Esophagus muscularis mucosa (tissue), 4 donors: Measurements from ENCODE around the gene IGSF23. TPM values are rescaled to one million over a fixed set of nuclear protein-coding genes. Genes with fewer than 3 reads are reported as not detected.

Source experiments
- DNase-seq: peaks from one replicate; pipeline ENCODE4 v3.0.0-alpha.2; 2017; ENCODE audit errors: extremely low spot score
- H3K27ac ChIP-seq, 4 donors: fragments of 200-600 bp; sonication (generic); replicated peaks in 1 of 4; 1 replicate in 3 of 4; 2 replicates in 1 of 4; pipeline ENCODE4 v1.5.1; 2016 to 2019; ENCODE audit warnings: mild to moderate bottlenecking in 1 of 4
- H3K27me3 ChIP-seq, 4 donors: fragments of 200-600 bp; sonication (generic); one replicate each; pipeline versions ENCODE4 v1.5.1 to v1.6.0; 2016 to 2019
- H3K36me3 ChIP-seq, 4 donors: fragments of 200-600 bp; sonication (generic); one replicate each; pipeline ENCODE4 v1.5.1; 2016 to 2019
- H3K4me1 ChIP-seq, 4 donors: fragments of 200-600 bp; sonication (generic); one replicate each; pipeline ENCODE4 v1.5.1; 2016 to 2019
- H3K4me3 ChIP-seq, 4 donors: fragments of 200-600 bp; sonication (generic); 1 replicate in 2 of 4; 2 replicates in 2 of 4; pipeline ENCODE4 v1.5.1; 2016 to 2019; ENCODE audit warnings: mild to moderate bottlenecking in 4 of 4, moderate library complexity in 1 of 4
- H3K9me3 ChIP-seq, 4 donors: fragments of 200-600 bp; sonication (generic); 1 replicate in 3 of 4; 2 replicates in 1 of 4; pipeline ENCODE4 v1.5.1; 2016 to 2019
- EP300 ChIP-seq: sonication (generic); formaldehyde crosslinking; IDR thresholded peaks from one replicate; pipeline ENCODE4 v1.6.1; 2017; ENCODE audit warnings: antibody characterized with exemption
- POLR2A ChIP-seq: fragments of 450-650 bp; IDR thresholded peaks from one replicate; pipeline ENCODE4 v1.6.1; 2017; ENCODE audit warnings: antibody characterized with exemption, moderate library complexity, mild to moderate bottlenecking, low read depth
- POLR2AphosphoS5 ChIP-seq, 2 donors: sonication (generic); formaldehyde crosslinking; IDR thresholded peaks; one replicate each; pipeline ENCODE4 v1.6.1; 2017; ENCODE audit warnings: antibody characterized with exemption in 2 of 2
- WGBS: methylation state at CpG from one replicate; pipeline ENCODE4 v1.1.5; 2018; 5-methylcytosine and 5-hydroxymethylcytosine counted together
- intact Hi-C: fragments of 100-400 bp; cut with DNase I; formaldehyde crosslinking; loops from one replicate; pipeline ENCODE4 v1.15.1; 2023
- total RNA-seq, 4 donors: library from RNA; depleted of rRNA; stranded (reverse); fragments of >200 nt; gene quantifications; one replicate each; pipeline versions ENCODE4 v1.1.0 to v1.2.1, GENCODE V29; 2016
- TF ChIP-seq, protein P1 (sequence below), 3 experiments: fragments of 200-600 bp in 2 of 3; fragments of 450-650 bp in 1 of 3; sonication (generic) in 2 of 3; IDR thresholded peaks; one replicate each; pipeline ENCODE4 v1.5.1; 2017 to 2019; ENCODE audit warnings: antibody characterized with exemption in 3 of 3, mild to moderate bottlenecking in 2 of 3, moderate library complexity in 1 of 3

Gene IGSF23
- total RNA-seq, 4 donors from 2014 or later: not detected

GRCh38 chr19:44645407-44646048 lies 32.2 kb downstream of the IGSF23 start:
- Histone ChIP-seq H3K9me3 (no peaks in the 10 kb centered on the region), H3K27me3 (no peaks in the 10 kb centered on the region), H3K4me1 (peaks cover 37 to 48% (median 42%) of the 10 kb centered on the region in 4 donors), H3K27ac (peak overlapping the region in 1 of 4 donors; percentile 7), H3K4me3 (no peak overlapping the region), H3K36me3 (peaks cover 5 to 37% (median 31%) of the 10 kb centered on the region in 4 donors)
- DNase-seq: no peak
- intact Hi-C loops: no loop called here
- TF ChIP-seq EP300: no peak
- TF ChIP-seq, protein P1, sequence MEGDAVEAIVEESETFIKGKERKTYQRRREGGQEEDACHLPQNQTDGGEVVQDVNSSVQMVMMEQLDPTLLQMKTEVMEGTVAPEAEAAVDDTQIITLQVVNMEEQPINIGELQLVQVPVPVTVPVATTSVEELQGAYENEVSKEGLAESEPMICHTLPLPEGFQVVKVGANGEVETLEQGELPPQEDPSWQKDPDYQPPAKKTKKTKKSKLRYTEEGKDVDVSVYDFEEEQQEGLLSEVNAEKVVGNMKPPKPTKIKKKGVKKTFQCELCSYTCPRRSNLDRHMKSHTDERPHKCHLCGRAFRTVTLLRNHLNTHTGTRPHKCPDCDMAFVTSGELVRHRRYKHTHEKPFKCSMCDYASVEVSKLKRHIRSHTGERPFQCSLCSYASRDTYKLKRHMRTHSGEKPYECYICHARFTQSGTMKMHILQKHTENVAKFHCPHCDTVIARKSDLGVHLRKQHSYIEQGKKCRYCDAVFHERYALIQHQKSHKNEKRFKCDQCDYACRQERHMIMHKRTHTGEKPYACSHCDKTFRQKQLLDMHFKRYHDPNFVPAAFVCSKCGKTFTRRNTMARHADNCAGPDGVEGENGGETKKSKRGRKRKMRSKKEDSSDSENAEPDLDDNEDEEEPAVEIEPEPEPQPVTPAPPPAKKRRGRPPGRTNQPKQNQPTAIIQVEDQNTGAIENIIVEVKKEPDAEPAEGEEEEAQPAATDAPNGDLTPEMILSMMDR (IDR thresholded peaks at IDR 0.05): no peak
- TF ChIP-seq POLR2A: no peak
- TF ChIP-seq POLR2AphosphoS5 (IDR thresholded peaks at IDR 0.05): no peak
- 84% methylated on average over 8 of the region's 8 CpGs for WGBS

DNA sequence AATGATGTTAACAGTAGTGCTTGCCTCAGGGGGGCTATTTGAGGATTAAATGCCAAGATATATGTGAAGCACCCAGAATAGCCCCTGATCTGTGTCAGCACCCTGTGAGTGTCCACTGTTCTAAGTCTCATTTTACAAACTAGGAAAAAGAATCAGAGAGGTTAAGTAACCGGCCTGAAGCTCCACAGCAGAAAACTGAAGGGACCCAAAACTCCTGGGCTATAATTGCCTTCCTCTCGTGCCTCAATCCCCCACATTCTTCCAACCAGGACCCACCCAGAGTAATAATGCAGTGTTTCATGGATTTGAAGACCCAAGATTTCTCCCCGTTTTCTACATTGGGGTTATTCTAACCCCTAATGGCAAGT lies 32.7 kb downstream of the IGSF23 start:
- intact Hi-C loops: no loop called here
- Histone ChIP-seq H3K36me3 (peaks cover 10 to 42% (median 36%) of the 10 kb centered on the region in 4 donors), H3K27ac (peak overlapping the region in 1 of 4 donors; percentile 7), H3K4me1 (peaks cover 37 to 48% (median 42%) of the 10 kb centered on the region in 4 donors), H3K4me3 (no peak overlapping the region), H3K9me3 (no peaks in the 10 kb centered on the region), H3K27me3 (no peaks in the 10 kb centered on the region)
- 97% methylated on average over 3 of the region's 3 CpGs for WGBS
- DNase-seq: no peak
- TF ChIP-seq EP300 (no peak), POLR2AphosphoS5 (IDR thresholded peaks at IDR 0.05) (no peak), POLR2A (no peak)
- TF ChIP-seq, protein P1 (IDR thresholded peaks at IDR 0.05): no peak

GRCh38 chr19:44647144-44647543 lies 33.8 kb downstream of the IGSF23 start:
- no peaks in the 10 kb centered on the region for H3K9me3 ChIP-seq
- H3K27ac ChIP-seq: peak overlapping the region in 3 of 4 donors; percentile 34 to 55 (median 38)
- WGBS: 35% methylated on average over 17 of the region's 31 CpGs
- H3K36me3 ChIP-seq: peaks cover 21 to 53% (median 47%) of the 10 kb centered on the region in 4 donors
- DNase-seq: no peak
- H3K4me1 ChIP-seq: peaks cover 37 to 48% (median 42%) of the 10 kb centered on the region in 4 donors
- no peak overlapping the region for H3K4me3 ChIP-seq
- no peaks in the 10 kb centered on the region for H3K27me3 ChIP-seq
- intact Hi-C loops: no loop called here
- TF ChIP-seq, protein P1 (IDR thresholded peaks at IDR 0.05): no peak
- TF ChIP-seq POLR2A: no peak
- no peak for TF ChIP-seq EP300
- no peak for TF ChIP-seq POLR2AphosphoS5 (IDR thresholded peaks at IDR 0.05)

- peak overlapping the region in 2 of 4 donors; percentile 2 to 55 for H3K27ac ChIP-seq
- H3K36me3 ChIP-seq: peaks cover 28 to 69% (median 63%) of the 10 kb centered on the region in 4 donors
- WGBS: 70% methylated on average over 3 of the region's 3 CpGs
- peaks cover 29 to 44% (median 36%) of the 10 kb centered on the region in 4 donors for H3K4me1 ChIP-seq
- no peak for DNase-seq
- TF ChIP-seq, protein P1 (IDR thresholded peaks at IDR 0.05): no peak
- TF ChIP-seq EP300 (no peak), POLR2A (no peak)
- intact Hi-C loops: no loop called here
- H3K9me3 ChIP-seq: no peaks in the 10 kb centered on the region
- H3K27me3 ChIP-seq: no peaks in the 10 kb centered on the region
- no peak overlapping the region for H3K4me3 ChIP-seq
Observed at GRCh38 chr19:44648631-44649251, 35.4 kb downstream of the IGSF23 start.
